CD14-positive monocyte (primary cell): ENCODE measurements around the gene ONECUT1. TPM values are rescaled to one million over a fixed set of nuclear protein-coding genes. Genes with fewer than 3 reads are reported as not detected.

ENCODE experiments used
- DNase-seq, 3 donors: peaks; one replicate each; pipeline ENCODE4 v3.0.0-alpha.2; 2011 to 2022
- H2AFZ ChIP-seq: 2 replicates; pipeline ENCODE4 v1.6.0; 2012; ENCODE audit warnings: mild to moderate bottlenecking, low read depth, low read length, inconsistent platforms; ENCODE audit not compliant: insufficient read depth, poor library complexity, severe bottlenecking
- H3K27ac ChIP-seq, 2 donors: 1 replicate in 1 of 2; 2 replicates in 1 of 2; pipeline ENCODE4 v1.5.1; 2012 to 2013; ENCODE audit warnings: low read length in 2 of 2, control low read depth in 1 of 2, inconsistent platforms in 1 of 2, low read depth in 1 of 2, mild to moderate bottlenecking in 1 of 2
- H3K27me3 ChIP-seq, 2 donors: one replicate each; pipeline versions ENCODE4 v1.6.0 to v1.6.1; 2011 to 2013; ENCODE audit warnings: low read length in 2 of 2; ENCODE audit not compliant: control insufficient read depth in 2 of 2, insufficient read depth in 2 of 2
- H3K36me3 ChIP-seq, 2 donors: replicated peaks in 1 of 2; 1 replicate in 1 of 2; 2 replicates in 1 of 2; pipeline versions ENCODE4 v1.5.1 to v1.6.1; 2012 to 2013; ENCODE audit warnings: low read length in 2 of 2, control low read depth in 1 of 2, inconsistent platforms in 1 of 2, mild to moderate bottlenecking in 1 of 2; ENCODE audit not compliant: insufficient read depth in 2 of 2, control insufficient read depth in 1 of 2
- H3K4me1 ChIP-seq, 2 donors: 1 replicate in 1 of 2; 2 replicates in 1 of 2; pipeline versions ENCODE4 v1.5.1 to v1.6.1; 2012 to 2013; ENCODE audit warnings: low read length in 2 of 2, control low read depth in 1 of 2, inconsistent platforms in 1 of 2, mild to moderate bottlenecking in 1 of 2, moderate library complexity in 1 of 2; ENCODE audit not compliant: insufficient read depth in 2 of 2, control insufficient read depth in 1 of 2
- H3K4me2 ChIP-seq: replicated peaks from 2 replicates; pipeline ENCODE3; 2012; ENCODE audit warnings: low read length, moderate library complexity, mild to moderate bottlenecking; ENCODE audit not compliant: poor library complexity, severe bottlenecking; ENCODE audit errors: extremely low read depth
- H3K4me3 ChIP-seq, 3 experiments: fragments of 200-600 bp in 1 of 3; sonication (generic) in 1 of 3; replicated peaks in 1 of 3; 1 replicate in 2 of 3; 2 replicates in 1 of 3; pipeline ENCODE4 v1.5.1; 2011 to 2013; ENCODE audit warnings: low read length in 3 of 3, mild to moderate bottlenecking in 3 of 3, control low read depth in 2 of 3, low read depth in 2 of 3, inconsistent platforms in 1 of 3, moderate library complexity in 1 of 3
- H3K79me2 ChIP-seq: 2 replicates; pipeline ENCODE4 v1.6.0; 2012; ENCODE audit warnings: mild to moderate bottlenecking, control low read depth, inconsistent platforms, low read length, moderate library complexity; ENCODE audit not compliant: insufficient read depth
- H3K9ac ChIP-seq: 2 replicates; pipeline ENCODE4 v1.6.0; 2017; ENCODE audit warnings: low read length, mild to moderate bottlenecking; ENCODE audit not compliant: insufficient read depth, poor library complexity, severe bottlenecking
- H3K9me3 ChIP-seq, 2 donors: replicated peaks in 1 of 2; 1 replicate in 1 of 2; 2 replicates in 1 of 2; pipeline versions ENCODE4 v1.5.1 to v1.6.1; 2012 to 2013; ENCODE audit warnings: low read length in 2 of 2, control low read depth in 1 of 2; ENCODE audit not compliant: control insufficient read depth in 1 of 2, insufficient read depth in 1 of 2
- H4K20me1 ChIP-seq: 2 replicates; pipeline ENCODE4 v1.6.0; 2012; ENCODE audit warnings: mild to moderate bottlenecking, low read length, control low read depth, moderate library complexity; ENCODE audit not compliant: insufficient read depth
- H3K27ac Mint-ChIP-seq, 7 donors: one replicate each; pipeline ENCODE4 v1.8.0; 2020; ENCODE audit warnings: mild to moderate bottlenecking in 7 of 7, mixed read lengths in 7 of 7, moderate library complexity in 6 of 7, inconsistent platforms in 2 of 7
- H3K27me3 Mint-ChIP-seq, 3 donors: one replicate each; pipeline ENCODE4 v1.8.0; 2021 to 2022; ENCODE audit warnings: low read depth in 3 of 3, mild to moderate bottlenecking in 3 of 3, mixed read lengths in 3 of 3, moderate library complexity in 3 of 3, inconsistent platforms in 1 of 3
- H3K36me3 Mint-ChIP-seq, 2 donors: one replicate each; pipeline ENCODE4 v1.8.0; 2020; ENCODE audit warnings: mixed read lengths in 2 of 2, inconsistent platforms in 1 of 2, mild to moderate bottlenecking in 1 of 2
- H3K4me1 Mint-ChIP-seq: one replicate; pipeline ENCODE4 v1.8.0; 2020; ENCODE audit warnings: mild to moderate bottlenecking, mixed read lengths
- H3K4me3 Mint-ChIP-seq, 2 donors: one replicate each; pipeline ENCODE4 v1.8.0; 2020; ENCODE audit warnings: mild to moderate bottlenecking in 2 of 2, mixed read lengths in 2 of 2, moderate library complexity in 1 of 2
- H3K9me3 Mint-ChIP-seq, 7 donors: one replicate each; pipeline ENCODE4 v1.8.0; 2020 to 2022; ENCODE audit warnings: mixed read lengths in 7 of 7, mild to moderate bottlenecking in 6 of 7, moderate library complexity in 6 of 7, inconsistent platforms in 2 of 7
- CTCF ChIP-seq: fragments of 200-600 bp; IDR thresholded peaks from one replicate; pipeline ENCODE4 v1.8.0; 2022; ENCODE audit warnings: antibody characterized with exemption, mild to moderate bottlenecking
- WGBS: methylation state at CpG from one replicate; pipeline ENCODE4 v1.1.5; 2013; ENCODE audit warnings: missing lambda C conversion rate; ENCODE audit not compliant: insufficient coverage; 5-methylcytosine and 5-hydroxymethylcytosine counted together
- intact Hi-C, 2 donors: fragments of 100-400 bp; cut with micrococcal nuclease; formaldehyde crosslinking; loops; one replicate each; pipeline versions ENCODE4 v1.15.0 to v1.15.1; 2023
- polyA plus RNA-seq, 3 donors: library from polyadenylated mRNA; depleted of rRNA in 1 of 3; unstranded in 2 of 3; stranded (reverse) in 1 of 3; fragments of 300-500 nt in 2 of 3; fragments of >200 nt in 1 of 3; fragmentation: Illumina TruSeq in 2 of 3; gene quantifications; 1 replicate in 2 of 3; 2 replicates in 1 of 3; pipeline ENCODE4 v1.2.3, GENCODE V29; 2012 to 2021

ONECUT1 gene
- polyA plus RNA-seq, 3 donors: not detected

- Histone ChIP-seq H3K9ac (no peak overlapping the region), H3K4me1 (no peaks in the 10 kb centered on the region), H2AFZ (no peak overlapping the region), H3K27ac (no peak overlapping the region), H3K4me3 (no peak overlapping the region), H3K9me3 (no peaks in the 10 kb centered on the region), H4K20me1 (no peaks in the 10 kb centered on the region), H3K27me3 (peaks cover 7 to 11% of the 10 kb centered on the region in 2 donors), H3K4me2 (no peak overlapping the region), H3K79me2 (no peaks in the 10 kb centered on the region), H3K36me3 (no peaks in the 10 kb centered on the region)
- 93% methylated on average over 2 of the region's 6 CpGs for WGBS
- no peaks in the 10 kb centered on the region for H3K9me3 Mint-ChIP-seq
- DNase-seq: no peak
- intact Hi-C loops: no loop called here
- no peak overlapping the region for H3K4me3 Mint-ChIP-seq
- peaks cover 8% of the 10 kb centered on the region for H3K4me1 Mint-ChIP-seq
- no peak for TF ChIP-seq CTCF
- no peak overlapping the region for H3K27ac Mint-ChIP-seq
- H3K36me3 Mint-ChIP-seq: no peaks in the 10 kb centered on the region
- H3K27me3 Mint-ChIP-seq: peaks cover 21 to 23% (median 23%) of the 10 kb centered on the region in 3 donors
Measured at GRCh38 chr15:52757496-52757895, 32.6 kb downstream of the ONECUT1 start.

GRCh38 chr15:52751522-52751921, 38.6 kb downstream of the ONECUT1 start:
- H3K27me3 ChIP-seq: peaks cover 11 to 12% of the 10 kb centered on the region in 2 donors
- Mint-ChIP-seq H3K9me3 (no peaks in the 10 kb centered on the region), H3K4me3 (no peak overlapping the region), H3K4me1 (peaks cover 8% of the 10 kb centered on the region), H3K27me3 (peaks cover 12 to 19% (median 16%) of the 10 kb centered on the region in 3 donors), H3K27ac (no peak overlapping the region), H3K36me3 (no peaks in the 10 kb centered on the region)
- no peak for TF ChIP-seq CTCF
- no peaks in the 10 kb centered on the region for H3K36me3 ChIP-seq
- no peak overlapping the region for H3K4me3 ChIP-seq
- H2AFZ ChIP-seq: no peak overlapping the region
- no peak overlapping the region for H3K9ac ChIP-seq
- no peaks in the 10 kb centered on the region for H3K79me2 ChIP-seq
- no peak overlapping the region for H3K27ac ChIP-seq
- no peaks in the 10 kb centered on the region for H3K9me3 ChIP-seq
- no CpG with 5 or more reads among the region's 2 CpGs for WGBS
- no peaks in the 10 kb centered on the region for H4K20me1 ChIP-seq
- no peak for DNase-seq
- peaks cover 0 to 6% of the 10 kb centered on the region in 2 donors for H3K4me1 ChIP-seq
- no peak overlapping the region for H3K4me2 ChIP-seq
- intact Hi-C loops: no loop called here
